GM12865 (cell line): Measurements from ENCODE around the gene TGIF1.

Source experiments
- DNase-seq: peaks from one replicate; pipeline ENCODE4 v3.0.0; 2010; ENCODE audit warnings: low read depth
- H3K4me3 ChIP-seq: 2 replicates; pipeline ENCODE4 v1.5.1; 2011; ENCODE audit warnings: mild to moderate bottlenecking, low read depth, low read length, control low read depth
- TF ChIP-seq, protein P1 (sequence below): IDR thresholded peaks from 2 replicates; pipeline ENCODE4 v1.5.1; 2011; ENCODE audit warnings: low read length, control low read depth, low read depth, inconsistent platforms; ENCODE audit not compliant: insufficient read depth; ENCODE audit errors: missing control alignments

Gene TGIF1

DNA sequence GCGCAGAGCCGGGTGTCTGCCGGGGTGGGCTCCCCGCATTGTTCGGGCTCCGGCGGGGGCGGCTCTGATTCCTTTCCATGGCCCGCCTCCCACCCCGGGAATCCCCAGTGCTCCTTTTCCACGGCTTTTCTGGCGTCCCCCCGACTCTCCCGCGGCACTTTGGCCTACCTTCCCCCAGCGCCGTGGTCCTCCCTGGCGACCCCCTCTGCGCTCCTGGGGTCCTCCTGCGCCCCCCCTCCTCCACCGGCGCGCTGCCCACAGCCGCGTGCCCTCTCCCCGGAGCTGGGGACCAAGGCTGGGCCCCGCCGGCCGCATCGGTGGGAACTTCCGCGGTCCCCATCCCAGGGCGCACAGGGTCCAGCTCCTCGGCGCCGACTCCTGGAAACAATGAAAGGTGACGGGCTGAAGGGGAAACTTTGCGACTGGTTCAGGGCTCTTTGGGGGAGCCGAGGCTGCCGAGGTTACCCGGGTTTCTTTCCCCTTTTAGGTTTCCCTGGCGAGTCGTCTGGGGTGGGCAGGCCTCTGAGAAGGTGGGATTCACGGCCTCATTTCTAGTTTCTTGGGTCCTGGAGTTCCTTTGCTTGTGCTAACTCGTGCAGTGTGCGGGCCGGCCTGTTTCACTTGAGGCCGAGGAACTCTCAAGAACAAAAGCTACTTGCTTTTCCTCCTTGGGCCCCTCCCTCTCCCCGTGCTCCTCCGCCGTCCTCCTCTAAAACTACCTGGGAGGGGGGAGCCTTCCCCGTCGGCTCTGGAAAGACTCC, 2.2 kb downstream of the TGIF1 start:
- TF ChIP-seq, protein P1, sequence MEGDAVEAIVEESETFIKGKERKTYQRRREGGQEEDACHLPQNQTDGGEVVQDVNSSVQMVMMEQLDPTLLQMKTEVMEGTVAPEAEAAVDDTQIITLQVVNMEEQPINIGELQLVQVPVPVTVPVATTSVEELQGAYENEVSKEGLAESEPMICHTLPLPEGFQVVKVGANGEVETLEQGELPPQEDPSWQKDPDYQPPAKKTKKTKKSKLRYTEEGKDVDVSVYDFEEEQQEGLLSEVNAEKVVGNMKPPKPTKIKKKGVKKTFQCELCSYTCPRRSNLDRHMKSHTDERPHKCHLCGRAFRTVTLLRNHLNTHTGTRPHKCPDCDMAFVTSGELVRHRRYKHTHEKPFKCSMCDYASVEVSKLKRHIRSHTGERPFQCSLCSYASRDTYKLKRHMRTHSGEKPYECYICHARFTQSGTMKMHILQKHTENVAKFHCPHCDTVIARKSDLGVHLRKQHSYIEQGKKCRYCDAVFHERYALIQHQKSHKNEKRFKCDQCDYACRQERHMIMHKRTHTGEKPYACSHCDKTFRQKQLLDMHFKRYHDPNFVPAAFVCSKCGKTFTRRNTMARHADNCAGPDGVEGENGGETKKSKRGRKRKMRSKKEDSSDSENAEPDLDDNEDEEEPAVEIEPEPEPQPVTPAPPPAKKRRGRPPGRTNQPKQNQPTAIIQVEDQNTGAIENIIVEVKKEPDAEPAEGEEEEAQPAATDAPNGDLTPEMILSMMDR, result no peak
- peak overlapping the region; percentile 54 for H3K4me3 ChIP-seq
- DNase-seq, result no peak

DNA sequence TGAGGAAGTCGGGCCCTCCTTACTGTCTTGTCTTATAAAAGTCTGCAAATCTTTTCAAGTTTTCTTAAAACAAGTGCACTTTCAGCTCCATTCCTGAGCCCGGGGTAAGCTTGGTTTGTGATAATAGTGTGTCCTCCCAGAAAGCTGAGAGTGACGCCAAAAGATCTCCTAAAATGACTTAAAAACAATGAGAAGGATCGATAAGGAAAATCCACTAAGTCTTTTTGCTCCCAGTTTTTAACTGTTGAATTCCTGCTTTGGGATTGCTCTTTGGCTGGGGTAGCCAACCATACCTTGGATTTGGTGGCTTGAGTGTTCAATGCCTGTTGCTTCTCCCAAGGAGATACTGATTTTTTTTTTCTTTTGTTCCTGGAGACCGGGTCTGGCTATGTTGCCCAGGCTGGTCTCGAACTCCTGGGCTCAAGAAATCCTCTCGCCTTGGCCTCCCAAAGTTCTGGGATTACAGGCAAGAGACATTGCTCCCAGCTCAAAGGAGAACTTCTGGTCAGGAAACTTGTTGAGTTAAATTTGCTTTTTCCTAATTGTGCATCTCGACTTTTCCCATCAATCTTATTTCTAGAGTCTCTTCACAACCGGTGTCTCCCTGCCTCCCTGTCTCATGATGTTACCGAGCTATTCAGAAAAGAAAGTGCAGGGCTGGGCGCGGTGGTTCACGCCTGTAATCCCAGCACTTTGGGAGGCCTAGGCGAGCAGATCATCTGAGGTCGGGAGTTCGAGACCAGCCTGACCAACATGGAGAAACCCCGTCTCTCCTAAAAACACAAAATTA, 3.0 kb downstream of the TGIF1 start:
- no peak for DNase-seq
- H3K4me3 ChIP-seq, result no peak overlapping the region
- TF ChIP-seq, protein P1, result no peak

DNA sequence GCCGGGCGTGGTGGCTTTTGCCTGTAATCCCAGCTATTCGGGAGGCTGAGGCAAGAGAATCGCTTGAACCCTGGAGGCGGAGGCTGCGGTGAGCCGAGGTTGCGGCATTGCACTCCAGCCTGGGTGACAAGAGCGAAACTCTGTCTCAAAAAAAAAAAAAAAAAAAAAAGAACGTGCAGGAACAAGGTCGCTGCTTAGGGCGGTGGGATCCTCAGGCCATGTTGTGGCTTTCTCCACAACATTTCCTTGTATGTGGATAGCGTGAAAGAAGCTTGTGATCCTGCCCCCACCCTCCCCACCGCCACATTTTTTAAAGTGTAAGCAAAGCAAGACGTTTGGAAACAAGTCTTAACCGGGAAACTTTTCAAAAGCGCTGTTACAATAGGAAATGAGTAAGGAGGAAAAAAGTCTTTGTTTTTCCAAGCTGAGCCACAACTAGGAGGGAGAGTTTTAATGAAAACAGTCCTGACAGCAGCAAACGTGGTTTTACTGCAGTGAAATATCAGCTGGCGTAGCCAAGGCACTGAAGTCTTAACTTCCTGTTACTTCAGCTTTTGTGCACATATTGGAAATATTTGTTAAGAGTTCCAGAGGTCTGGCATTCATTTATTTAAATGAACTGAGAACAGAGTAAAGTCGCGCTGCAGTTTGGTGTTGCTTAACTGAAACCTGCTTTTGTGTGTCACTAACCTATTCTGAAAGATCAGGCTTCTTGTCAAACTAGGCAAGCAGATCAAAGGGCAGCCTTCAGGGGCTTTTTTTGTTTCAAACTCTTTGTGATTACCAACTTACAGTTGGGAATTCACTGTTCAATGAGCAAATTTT, 3.8 kb downstream of the TGIF1 start:
- TF ChIP-seq, protein P1, result no peak
- H3K4me3 ChIP-seq, result peak overlapping the region; percentile 33; the same call in 1 of the 2 replicates
- peak; percentile 37 for DNase-seq

DNA sequence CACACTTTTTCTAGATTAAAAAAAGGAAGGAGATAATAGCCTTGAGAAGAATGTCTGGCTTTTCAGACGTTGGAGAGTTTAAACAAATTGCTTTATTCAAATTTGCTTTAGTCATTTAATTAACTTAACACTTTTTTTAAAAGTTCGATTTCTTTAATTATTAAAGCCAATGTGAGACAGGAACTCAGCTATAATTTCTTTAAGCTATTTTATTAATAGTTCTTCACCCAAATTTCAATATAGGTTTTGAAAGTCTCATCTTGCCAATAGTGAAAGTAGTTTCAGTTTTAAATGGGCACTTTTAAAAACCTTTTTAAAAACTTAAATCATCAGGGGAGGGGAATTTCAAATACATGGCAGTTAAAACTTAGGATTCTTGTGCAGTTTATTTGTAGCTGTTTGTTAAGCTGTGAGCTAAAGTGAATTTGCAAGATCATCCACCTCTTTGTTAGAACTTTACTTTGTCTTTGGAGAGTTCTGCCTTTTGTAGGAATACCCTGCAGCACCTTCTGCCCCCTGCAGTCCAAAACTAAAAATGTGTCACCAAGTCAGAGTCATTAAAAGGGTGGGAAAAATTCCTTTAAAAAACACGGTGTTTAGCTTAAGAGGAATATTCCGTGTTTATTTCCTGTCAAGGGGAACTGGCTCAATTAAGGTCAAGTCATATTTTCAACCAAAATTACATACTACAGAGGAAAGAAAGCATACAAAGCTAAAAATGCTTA, 4.6 kb downstream of the TGIF1 start:
- TF ChIP-seq, protein P1, result peak; percentile 52
- peak overlapping the region; percentile 33 for H3K4me3 ChIP-seq
- DNase-seq, result peak; percentile 40

DNA sequence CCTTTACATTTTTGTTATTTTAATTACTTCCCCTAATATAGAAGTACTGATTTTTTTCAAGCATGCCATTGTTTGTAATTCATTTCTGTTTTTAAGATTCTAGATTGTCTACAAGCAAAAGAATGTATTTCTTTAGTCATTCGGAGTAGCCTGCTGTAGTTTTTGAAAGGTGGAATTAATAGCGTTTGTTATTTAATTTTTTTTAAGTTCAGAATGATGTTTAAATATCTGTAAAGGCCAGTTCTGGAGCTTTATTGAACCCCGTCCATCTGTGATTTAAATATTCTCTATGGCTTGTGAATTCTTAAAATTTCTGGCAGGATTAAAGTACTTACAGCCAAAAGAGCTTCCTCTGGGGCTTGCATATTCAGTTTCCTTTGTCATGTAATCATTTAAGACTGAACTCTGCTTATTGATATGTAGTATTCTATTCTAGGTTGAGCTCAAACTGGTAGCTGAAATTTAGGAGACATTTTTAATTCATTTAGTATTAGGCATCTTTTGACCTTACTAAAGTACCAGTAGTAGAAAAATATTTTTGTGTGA, 5.2 kb downstream of the TGIF1 start:
- no peak overlapping the region for H3K4me3 ChIP-seq
- DNase-seq, result no peak
- TF ChIP-seq, protein P1, result no peak
